CD4-positive, alpha-beta T cell treated with Interleukin-17A for 4 hours (primary cell): Measurements from ENCODE around the gene PITPNM1.
A peak's percentile ranks its signal among the peaks of the same experiment; 100 is the strongest.
"Not testable (repeated sequence)": the region's sequence is repeated elsewhere in the genome, so short reads cannot be mapped to it uniquely, and the experiment has no call there.

ENCODE experiments used
- DNase-seq: peaks from one replicate; pipeline ENCODE4 v3.0.0-alpha.2; 2020; ENCODE audit warnings: mixed read lengths

Gene PITPNM1

DNA sequence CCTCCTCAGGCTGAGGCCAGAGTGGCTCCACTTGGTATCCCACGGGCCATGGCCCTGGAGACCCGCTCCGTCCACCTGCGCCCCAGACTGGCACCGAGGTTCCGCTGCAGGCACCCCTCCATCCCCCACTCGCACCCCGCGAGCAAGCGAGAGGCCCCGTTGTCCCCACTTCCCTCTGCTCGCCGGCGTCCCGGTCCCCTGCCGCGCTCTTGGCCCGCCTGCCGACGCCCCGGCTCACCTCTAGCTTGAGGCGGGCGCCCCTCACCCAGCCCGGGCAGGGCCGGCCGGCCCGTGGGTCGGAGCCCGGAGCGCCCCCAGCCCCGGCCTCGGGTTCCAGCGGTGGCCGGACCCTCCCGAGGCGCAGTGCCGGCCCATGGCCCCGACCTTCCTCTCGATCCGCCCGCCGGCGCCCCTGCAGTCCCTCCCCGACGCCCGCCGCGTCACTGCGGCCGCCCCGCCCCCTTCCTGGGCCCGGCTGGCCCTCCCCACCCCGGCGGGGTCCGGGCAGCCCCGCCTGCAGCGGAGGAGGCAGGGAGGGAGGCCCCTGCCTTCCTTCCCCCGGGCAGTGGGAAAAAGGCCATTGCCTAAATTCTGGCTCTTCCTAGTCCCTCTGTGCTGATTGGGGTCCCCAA is at the start of gene PITPNM1:
TSS of gene PITPNM1 (minus strand) at position 414 of the 632 bp plus-strand sequence. CDS start 1,183 bp downstream, outside the sequence.
- peak; percentile 85 for DNase-seq

DNA sequence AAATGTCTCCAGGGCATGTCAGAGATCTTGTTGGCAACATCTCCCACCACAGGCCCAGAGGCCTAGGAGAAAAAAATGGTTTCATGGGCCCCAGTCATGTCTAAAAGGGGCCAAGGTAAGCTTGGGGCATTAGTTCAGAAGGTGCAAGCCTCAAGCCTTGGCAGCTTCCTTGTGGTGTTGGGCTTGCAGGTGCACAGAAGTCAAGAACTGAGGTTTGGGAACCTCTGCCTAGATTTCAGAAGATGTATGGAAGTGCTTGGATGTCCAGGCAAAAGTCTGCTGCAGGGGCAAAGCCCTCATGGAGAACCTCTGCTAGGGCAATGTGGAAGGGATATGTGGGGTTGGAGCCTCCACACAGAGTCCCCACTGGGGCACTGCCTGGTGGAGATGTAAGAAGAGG is 46.5 kb upstream of the PITPNM1 start:
- DNase-seq = not testable (repeated sequence)

DNA sequence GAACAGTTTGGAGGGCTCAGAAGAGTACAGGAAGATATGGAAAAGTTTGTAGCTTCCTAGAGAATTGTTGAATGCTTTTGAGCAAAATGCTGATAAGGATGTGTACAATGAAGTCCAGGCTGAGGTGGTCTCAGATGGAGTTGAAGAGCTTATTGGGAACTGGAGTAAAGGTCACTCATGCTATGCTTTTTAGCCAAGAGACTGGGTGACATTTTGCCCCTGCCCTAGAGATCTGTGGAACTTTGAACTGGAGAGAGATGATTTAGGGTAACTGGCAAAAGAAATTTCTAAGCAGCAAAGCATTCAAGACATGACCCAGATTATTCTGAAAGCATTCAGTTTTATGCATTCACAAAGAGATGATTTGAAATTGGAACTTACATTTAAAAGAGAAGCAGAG is 46.0 kb upstream of the PITPNM1 start:
- DNase-seq = no peak

DNA sequence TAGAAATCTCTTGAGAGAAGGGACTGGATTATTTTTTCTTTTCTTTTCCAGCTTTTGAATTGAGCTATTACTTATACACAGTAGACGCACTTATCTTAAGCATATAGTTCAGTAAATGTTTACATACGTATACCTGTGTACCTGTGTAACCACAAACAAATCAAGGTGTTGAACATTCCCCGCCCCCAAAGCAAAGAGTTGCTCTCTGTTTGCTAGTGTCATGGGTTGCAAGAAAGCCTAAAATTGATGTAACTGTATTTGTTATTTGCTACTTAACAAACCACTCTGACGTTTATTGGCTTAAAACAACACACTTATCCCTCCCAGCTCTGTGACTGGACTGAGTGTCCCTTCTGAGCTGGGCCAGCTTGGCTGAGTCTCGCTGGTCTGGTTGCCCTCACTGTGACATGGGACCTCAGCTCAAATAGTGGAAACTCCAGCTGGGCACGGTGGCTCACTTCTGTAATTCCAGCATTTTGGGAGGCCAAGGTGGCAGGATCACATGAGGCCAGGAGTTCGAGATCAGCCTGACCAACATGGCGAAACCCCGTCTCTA is 43.5 kb upstream of the PITPNM1 start:
- no peak for DNase-seq

DNA sequence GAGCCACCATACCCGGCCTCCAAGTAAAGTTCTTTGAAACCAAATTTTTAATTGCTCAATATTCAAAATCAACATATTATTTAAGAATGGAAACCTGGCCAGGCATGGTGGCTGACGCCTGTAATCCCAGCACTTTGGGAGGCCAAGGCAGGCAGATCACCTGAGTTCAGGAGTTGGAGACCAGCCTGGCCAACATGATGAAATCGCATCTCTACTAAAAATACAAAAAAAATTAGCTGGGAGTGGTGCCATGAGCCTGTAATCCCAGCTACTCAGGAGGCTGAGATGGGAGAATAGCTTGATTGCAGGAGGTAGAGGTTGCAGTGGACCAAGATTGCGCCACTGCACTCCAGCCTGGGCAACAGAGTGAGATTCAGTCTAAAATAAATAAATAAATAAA is 42.9 kb upstream of the PITPNM1 start:
- not testable (repeated sequence) for DNase-seq

DNA sequence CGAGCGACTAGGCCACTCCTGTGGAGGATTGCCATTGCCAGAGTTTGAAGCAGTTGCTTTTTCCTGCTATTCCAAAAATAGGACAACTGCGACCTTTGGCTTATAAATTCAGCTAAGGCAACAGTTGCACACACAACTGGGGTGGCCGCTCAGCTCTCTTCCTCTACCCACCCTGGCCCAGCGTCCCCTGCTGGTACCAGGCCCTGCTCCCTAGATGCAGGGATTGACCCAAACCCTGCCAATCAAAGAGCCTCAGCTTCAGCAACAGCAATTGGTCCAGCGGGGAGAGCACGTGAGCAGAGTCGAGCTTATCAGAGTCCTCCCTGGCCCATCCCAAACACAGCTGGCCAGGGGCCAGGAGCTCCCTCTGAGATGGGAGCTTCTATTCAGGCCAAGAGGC is 40.1 kb upstream of the PITPNM1 start:
- DNase-seq = no peak

DNA sequence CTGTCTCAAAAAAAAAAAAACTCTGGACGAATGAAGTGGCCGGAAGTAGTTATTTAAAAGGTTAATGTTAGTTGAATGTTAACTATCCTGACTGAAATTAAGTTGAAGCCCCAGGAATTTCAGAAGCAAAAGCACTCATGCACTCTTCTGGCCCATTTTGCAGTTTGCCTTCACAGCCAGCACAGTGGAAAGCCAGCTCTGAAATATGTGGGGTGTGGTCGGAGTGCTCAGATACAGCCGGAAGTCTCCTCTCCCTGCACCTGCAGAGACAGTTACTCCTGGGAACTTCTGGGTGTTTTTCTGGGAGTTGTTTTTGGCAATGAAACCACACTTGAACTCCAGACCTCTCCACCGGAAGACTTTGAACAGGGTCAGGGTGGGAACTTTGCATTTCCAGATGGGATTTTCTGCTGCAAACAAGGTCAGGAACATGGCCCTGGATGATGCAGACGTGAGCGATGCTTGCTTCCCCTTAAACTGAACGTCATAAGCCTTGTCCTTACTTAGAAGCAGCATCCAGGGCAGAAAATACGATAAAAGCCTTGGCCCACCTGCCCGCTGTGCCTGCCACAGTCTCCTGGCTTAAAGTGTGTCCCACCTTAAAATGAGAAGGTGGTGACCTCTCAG is 39.6 kb upstream of the PITPNM1 start:
- no peak for DNase-seq

DNA sequence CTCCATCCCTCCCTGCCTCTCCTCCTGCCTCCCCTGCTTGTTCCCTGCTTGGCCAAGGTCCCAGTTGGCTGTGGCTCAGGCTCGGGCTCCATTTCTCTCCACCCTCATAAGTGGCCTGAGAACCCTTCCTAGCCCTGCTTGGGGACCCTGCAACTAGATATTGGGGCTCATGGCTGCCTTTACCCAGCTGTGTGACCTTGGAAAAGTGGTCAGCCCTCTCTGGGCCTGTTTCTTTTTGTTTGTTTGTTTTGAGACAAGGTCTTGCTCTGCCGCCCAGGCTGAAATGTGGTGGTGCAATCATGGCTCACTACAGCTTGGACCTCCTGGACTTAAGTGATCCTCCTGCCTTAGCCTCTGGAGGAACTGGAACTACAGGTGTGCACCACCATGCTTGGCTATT is 38.4 kb upstream of the PITPNM1 start:
- DNase-seq = no peak

DNA sequence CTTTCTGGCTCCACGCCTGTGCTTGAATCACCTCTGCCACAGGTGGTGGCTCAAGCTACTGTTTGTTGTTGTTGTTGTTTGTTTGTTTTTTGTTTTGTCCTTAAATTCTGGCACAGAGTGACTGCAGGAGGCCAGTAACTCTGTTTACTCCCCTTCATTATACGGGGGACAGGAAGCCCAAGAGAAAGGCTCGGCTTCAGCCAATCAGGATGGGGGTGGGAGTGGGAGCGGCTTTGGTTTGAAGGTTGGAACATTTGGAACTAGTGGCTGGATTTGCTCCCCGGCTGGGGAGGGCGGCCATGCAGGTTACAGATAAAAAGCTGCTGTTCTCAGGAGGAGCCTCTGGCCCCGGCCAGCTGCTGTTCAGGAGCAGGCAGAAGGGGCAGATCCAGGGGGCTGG is 37.8 kb upstream of the PITPNM1 start:
- DNase-seq = no peak

DNA sequence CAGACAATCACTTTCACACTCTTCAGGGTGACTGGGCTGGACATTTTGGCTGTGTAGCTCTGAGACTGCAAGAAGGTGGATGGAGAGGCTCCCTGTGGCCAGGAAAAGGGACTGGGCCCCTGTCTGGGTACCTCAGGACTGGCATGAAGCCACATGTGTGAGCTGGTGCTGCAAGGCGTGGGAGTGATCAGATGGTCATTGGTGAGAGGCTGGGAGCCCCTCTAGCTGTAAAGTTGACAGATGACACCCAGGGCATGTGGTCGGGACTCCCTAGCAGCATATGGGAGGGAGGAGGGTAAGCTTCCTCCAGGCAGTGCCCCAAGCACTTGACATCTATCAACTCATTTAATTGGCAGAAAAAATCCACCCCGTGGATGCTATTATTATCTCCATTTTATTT is 37.0 kb upstream of the PITPNM1 start:
- no peak for DNase-seq

DNA sequence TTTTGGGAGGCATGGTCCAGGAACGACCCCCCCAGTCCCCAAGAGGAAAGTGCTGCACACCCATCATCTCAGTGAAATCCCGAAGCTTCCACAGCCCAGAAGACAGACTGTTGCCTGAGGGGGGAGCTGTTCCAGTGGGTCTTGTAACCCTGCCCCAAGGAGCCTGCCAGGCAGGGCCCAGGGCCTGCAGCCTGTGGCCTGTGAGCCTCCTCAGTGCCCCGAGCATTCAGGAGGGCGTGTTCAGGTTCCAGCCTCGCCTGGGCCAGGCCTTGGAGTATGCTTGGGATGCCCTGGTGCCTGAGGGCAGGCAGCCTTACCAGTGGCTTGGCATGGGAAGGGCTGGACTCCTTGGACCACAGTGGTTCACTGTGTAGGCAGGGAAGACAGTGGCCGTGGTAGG is 36.0 kb upstream of the PITPNM1 start:
- no peak for DNase-seq

DNA sequence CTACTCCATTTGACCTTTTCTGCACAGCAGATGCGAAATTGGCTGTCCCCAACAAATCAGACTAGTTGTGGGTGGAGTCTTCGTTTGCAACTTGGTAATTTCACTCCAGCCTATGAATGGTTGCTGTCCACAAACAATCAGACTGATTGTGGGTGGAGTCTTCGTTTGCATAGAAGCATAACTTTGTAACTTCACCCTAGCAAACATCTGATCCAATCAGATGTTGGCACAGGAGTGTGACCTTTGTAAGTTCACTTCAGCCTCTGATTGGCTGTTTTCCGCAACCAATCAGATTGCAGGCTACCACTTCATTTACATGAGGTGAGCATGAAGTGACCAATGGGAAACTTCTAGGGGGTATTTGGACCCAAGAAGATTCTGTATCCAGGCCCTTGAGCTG is 34.4 kb upstream of the PITPNM1 start:
- no peak for DNase-seq

DNA sequence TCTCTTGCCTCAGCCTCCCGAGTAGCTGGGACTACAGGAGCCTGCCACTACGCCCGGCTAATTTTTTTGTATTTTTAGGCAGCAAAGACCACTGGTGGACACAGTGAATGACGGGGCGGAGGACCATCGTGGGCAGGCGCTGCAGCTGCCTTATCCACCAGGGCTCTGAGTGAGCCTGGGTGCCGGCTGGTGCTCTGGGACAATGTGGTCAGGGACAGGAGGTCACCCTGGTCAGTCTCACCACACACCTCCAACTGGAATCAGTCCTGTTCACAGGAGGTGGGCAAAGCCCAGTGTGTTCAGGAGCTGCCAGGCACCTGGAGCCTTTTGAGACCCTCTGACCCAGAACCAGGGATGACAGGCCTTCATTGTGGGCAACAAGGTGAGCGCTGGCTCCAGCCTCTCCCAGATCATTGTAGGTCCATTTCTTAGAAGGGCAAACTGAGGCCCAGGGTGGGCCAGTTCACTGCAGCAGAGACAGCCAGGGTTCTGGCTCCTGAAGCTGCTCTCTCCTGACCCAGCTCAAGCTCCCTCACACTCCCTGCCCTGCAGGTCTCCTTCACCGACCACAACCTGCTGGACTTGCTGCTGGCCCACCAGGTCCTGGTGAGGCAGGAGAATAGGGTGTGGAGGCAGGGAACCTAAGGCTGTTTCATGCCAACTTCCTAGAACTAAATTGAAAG is 33.8 kb upstream of the PITPNM1 start:
- no peak for DNase-seq

DNA sequence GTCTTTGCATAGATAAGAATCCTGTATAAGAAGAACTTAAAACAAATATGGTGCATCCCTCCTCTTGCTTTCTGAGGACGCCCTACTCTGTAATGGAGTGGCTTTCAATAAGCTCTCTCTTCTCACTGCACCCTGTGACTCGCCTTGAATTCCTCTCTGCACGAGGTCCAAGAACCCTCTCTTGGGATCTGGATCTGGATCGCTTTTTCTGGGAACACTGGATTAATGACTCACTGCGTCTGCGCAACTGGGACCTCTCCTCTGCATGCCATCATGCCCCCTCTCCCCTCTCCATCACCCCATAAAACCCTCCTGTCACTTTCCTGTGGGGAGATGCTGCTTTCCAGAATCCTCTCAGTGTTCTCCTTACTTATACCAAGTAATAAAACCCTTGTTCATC is 33.1 kb upstream of the PITPNM1 start:
- DNase-seq = no peak

DNA sequence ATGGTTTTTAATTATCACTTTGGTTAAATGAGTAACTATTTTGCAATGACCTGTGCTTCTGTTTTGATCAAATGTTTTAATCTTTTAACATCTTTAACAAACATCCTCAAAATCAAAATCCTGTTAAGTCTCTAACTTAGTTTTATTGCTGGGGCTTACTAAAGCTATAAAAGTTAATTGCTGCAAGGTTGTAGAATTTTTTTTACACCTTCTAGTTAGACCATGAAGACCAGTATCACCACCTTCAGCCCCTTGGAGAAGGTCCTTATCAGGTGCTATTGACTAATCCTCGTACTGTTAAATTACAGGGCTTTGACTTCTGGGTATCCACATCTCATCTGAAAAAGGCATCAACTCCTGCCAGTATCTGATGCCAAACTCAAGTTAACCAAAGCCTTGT is 30.4 kb upstream of the PITPNM1 start:
- DNase-seq = no peak

DNA sequence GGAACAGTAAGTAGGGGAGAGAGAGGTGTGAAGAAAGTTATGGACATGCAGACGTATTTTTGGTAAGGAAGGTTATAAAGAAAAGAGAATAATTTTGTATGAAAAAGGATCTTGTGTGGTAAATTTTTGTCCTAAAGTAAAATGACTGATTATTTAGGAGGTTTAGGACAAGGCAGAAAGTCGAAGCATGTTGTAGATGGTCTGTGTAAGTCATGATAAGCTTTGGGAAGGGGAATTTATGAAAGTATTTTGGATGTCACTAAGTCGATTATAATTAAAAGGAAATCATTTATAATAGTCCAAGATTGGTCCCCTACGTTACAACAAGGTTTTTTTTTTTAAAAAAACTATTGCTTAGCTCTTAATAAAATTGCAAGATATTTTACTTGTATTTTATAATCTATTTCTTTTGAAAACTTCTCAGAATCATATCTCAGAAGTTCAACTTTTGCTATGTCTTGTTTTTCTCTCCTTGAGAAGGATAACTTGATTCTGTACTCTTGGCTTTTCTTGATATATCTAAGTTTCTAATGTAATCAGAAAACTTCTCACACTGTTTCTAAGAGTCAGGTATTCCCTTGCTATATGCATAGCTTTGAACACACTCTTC is 29.0 kb upstream of the PITPNM1 start:
- no peak for DNase-seq

DNA sequence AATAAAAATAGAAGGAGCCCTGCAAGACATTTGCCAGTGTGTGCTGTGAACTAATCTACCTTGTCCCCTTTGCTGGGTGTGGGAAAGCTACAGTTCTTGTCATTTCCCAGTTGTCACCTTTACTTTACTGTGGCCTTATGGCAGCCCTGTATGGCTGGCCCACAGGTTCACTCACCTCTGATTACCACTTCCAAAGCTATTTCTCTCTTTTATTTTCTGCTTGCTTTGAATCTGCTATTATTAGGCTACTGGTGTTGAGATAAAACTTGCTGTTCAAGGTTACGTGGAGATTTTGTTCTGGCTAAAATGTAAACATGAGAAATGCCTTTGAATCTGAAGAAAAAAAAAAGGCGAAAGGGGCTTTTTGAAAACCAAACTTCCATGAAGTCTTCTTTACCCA is 27.7 kb upstream of the PITPNM1 start:
- no peak for DNase-seq

DNA sequence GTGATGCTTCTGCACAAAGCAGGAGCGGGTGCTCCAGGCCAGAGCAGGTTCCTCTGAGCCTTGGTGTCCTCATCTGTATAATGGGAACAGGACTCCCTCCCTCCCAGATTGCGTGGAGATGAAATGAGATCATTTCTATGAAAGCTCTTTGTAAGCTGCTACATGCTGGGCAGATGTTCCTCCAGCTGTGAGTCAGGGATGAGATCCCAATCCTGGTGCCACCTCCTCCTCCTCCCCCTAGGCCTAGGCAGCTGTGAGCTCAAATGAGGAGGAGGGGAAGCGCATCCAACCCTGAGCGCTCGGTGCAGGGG is 25.1 kb upstream of the PITPNM1 start:
- DNase-seq = no peak

DNA sequence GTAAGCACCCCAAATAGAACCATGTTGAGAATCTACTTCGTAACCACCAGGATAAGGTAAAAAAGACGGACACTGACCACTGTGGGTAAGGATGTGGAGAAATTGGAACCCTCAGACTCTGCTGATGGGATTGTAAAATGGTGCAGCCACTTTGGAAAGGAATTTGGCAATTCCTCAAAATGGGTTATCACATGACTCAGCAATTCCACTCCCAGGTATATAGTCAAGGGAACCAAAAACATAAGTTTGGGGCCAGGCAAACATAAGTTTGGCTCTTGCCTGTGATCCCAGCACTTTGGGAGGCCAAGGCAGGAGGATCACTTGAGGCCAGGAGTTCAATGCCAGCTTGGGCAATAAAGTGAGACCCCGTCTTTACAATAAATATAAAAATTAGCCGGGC is 23.2 kb upstream of the PITPNM1 start:
- DNase-seq = no peak

DNA sequence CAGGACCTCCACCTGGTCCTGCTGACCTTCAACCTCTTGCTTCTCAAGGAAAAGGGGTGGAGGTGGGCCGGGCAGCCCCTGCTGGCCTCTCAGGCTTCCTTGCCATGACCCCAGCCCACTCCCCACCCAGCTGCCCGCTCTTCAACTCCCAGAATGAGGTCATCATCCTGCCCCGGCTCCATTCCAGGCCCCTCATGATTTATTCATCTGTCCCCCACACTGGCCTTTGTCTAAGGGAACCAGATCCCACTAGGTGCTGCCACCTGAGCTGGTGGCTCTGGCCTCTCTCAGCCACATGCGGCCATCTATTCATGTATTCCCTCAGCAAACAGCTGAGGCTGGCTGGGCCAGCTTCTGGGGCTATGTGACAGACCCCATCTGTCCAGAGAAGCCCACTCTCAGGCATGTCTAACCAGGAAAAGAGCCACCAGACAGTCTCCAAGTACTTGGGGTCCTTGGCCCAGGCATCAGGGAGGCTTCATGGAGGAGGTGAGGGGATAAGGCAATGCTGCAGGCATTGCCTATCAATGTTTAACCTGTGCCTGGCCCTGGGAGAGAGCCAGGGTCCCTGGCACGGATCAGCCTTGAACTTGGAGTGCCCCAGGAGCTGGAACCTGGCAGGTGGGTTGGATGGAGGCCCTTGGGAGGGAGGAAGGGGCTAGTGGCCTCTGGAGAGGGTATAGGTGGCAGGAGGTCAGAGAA is 20.3 kb upstream of the PITPNM1 start:
- DNase-seq = no peak

DNA sequence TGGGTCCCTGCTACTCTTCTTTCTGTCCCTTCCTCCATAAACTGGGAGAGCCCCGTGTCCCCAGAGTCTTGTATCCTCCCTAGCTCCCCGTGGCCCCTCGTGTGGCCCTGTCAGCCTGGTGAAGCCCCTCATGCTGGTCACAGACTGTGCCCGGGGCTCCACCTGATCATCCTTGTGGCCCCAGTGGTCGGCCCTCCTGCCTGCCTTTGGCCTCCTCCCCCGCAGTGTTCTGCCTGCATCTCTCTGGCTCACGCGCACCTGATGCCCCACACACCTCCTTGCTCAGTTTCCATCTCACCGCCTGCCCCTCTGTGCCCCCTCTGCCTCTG is 19.3 kb upstream of the PITPNM1 start:
- DNase-seq = no peak

DNA sequence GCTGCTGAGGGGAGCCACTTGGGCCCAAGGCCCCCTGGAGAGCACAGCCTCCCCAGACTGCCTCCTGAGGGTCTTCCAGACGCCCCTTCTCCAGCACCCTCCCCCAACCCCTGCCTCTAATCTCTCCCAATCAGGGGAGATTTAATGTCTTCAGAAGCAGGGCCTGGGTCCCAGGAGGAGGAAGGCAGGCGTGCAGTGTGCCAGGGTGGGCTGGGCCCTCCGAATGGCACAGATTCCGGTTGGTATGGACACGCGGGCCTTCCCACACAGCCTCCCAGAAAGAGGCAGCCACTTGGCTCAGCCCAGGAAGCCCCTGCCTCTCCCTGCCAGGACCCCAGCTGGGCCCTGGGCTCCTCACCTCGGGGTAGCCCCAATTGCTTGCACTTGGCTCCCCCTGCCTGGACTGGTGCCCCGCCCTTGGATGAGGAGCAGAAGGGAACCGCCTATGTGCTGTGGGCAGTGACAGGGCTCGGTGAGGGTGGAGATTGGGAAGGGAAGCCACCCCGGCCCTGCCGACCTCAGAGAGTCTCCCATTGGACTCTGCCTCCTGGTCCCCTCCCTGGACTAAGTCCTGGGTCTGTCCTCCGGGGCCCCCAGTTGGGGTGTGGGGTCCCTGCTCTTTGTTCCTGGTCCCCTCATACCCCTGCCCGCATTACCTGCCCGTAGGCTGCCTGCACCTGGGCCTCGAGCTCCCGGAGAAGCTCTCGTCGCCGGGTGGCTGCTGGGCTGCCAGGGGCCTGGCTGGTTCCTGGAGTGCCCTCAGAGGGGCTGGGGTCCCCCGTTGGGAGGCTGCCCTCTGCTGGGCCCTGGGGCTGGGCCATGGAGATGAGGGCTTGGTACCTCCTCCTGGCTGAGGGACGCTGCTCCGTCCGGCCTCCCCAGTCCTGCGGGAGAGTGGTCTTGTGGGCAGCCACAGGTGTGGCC is 18.7 kb upstream of the PITPNM1 start:
- DNase-seq = no peak
